ENCODE data around the gene SLC4A1AP. TPM values are rescaled to one million over a fixed set of nuclear protein-coding genes. Genes with fewer than 3 reads are reported as not detected.
"Not testable (repeated sequence)": the region's sequence is repeated elsewhere in the genome, so short reads cannot be mapped to it uniquely, and the experiment has no call there.

Gene SLC4A1AP
- total RNA-seq, 1 donor from 2014 or later: 23.8 TPM

DNA sequence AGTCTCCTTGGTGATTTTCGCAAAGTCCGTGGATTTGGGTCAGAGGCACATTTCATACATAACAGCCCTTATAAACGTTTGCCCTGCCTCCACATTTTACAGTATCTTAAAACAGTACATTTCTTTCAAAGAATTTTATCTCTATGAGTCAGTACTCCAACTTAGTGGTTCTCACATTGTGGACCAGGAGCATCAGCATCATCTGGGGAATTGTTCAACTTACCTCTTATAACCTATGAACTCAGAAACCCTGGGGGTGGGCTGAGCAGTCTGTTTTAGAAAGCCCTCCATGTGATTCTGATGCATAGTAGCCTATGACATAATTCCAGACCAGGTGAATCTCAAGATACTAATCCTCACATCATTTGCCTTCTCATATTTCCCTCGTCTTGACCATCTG lies 12.6 kb upstream of the SLC4A1AP start:
- intact Hi-C loops (cut with micrococcal nuclease): no loop called here

DNA sequence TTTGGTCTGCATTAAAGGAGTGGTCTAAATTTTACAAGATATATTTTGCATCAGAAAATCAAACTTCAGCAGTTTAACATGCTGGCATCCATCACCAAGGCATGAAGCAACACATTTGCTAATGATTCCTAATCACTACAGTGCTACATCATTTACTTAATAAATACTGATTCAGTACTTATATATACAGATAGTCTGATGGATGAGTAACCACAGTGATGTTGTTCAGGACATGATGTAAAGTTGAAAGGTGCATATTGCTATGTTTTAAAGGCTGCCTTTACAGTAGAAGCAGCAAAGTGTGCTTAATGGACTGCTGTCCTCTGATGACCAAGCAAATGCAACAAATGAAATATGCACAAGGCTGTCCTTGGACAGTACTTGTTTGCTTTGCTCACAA lies 11.3 kb upstream of the SLC4A1AP start:
- intact Hi-C loops (cut with micrococcal nuclease): no loop called here

DNA sequence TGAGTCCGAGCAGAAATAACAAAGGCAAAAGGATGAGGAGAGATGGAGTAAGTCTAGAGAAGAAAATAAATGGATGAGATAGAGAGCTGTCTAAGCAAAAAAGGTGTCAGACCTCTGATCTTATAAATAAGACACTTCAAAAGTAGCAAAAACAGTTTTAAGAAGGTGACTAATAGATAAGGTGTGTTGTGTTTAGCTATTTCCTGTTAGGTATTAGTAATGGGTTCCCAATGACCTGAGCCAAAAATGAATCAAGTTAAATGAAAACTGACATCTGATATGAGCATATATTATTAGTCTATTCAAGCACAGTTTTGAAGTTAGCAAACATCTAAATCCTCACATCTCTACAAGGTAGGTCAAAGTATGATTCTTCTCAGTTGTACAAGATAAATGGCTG lies 10.9 kb upstream of the SLC4A1AP start:
- intact Hi-C loops (cut with micrococcal nuclease): no loop called here

DNA sequence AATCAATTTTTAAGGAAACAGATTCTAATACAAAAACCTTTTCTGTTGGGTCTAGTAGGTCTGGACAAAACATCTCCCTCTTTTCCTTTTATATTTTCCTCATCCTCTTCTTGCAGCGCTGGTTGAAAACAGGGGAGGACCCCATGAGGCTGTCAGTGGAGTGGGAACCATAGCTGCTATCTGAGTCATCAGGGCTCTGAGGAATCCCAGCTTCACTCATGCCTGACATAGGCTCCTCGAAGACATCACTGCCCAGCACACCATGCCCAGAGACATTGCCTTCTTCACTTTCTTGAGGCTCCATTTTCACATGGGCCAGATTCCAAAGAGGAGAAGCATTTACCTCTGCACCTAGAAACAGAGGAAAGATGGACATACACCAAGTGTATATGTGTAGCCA lies 10.3 kb upstream of the SLC4A1AP start:
- intact Hi-C loops (cut with micrococcal nuclease): no loop called here

DNA sequence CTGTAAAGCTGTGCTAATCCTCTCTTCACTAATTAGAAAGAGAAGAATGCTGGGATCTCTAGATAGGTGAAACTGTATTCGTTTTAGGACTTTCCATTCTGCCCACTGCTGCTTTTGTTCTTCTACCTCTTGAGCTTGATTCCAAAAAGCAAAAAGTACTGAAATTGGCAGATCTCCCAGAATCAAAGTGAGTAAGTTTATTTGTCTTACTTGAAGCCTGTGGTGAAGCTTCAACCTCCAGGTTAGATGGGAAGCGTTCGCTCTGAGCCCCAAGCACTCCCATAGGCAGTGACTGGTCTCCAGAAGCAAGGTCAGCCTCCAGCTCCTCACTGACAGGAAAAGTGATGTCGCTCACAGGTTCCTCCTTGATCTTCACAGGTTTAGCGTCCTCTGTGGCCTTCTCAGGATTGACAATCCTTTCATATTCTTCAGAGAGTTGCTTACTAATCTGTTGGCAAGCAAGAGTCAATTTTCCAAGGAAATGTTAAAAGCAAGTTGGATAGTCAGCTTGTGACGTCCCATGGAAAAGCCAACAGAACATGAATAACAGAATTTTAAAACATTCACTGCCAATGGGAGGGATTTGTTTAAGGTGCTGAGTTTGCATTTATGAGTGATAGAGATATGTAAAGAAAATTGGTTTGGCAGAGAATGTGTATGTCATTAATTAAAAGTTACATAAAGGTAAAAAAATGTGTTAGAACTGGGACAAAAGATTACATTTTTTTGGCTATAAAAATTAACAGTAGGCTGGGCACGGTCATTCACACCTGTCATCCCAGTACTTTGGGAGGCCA lies 8.3 kb upstream of the SLC4A1AP start:
- intact Hi-C loops (cut with micrococcal nuclease): no loop called here

DNA sequence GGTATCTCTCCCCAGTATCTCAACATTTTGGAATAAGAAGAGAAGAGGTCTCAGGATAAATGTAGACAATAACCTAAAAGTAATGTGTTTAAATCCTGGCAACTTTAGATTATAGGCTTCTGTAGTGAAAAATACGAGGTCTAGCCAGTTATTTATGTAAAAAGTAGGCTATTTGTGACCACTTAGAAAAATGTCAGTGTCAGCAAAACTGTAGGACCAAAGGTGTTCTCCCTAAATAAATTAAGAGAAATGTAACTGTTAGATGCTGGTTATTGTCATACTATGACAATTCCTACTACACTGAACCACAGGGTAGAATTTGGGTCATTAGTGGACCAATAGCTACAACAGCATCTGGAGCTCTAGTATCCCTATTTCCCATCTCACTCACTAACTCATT lies 2.3 kb upstream of the SLC4A1AP start:
- intact Hi-C loops (cut with micrococcal nuclease): loop anchor here (5.0 to 10.0 kb wide), 2 partner anchors 257 to 449 kb away; partner anchors contain the start of genes ATRAID, PPM1G and SLC5A6

- intact Hi-C loops (cut with micrococcal nuclease): loop anchor here (5.0 to 10.0 kb wide), 2 partner anchors 259 to 452 kb away; partner anchors contain the start of genes ATRAID, PPM1G and SLC5A6
Measured at GRCh38 chr2:27664154-27664574, 475 bp downstream of the SLC4A1AP start.

DNA sequence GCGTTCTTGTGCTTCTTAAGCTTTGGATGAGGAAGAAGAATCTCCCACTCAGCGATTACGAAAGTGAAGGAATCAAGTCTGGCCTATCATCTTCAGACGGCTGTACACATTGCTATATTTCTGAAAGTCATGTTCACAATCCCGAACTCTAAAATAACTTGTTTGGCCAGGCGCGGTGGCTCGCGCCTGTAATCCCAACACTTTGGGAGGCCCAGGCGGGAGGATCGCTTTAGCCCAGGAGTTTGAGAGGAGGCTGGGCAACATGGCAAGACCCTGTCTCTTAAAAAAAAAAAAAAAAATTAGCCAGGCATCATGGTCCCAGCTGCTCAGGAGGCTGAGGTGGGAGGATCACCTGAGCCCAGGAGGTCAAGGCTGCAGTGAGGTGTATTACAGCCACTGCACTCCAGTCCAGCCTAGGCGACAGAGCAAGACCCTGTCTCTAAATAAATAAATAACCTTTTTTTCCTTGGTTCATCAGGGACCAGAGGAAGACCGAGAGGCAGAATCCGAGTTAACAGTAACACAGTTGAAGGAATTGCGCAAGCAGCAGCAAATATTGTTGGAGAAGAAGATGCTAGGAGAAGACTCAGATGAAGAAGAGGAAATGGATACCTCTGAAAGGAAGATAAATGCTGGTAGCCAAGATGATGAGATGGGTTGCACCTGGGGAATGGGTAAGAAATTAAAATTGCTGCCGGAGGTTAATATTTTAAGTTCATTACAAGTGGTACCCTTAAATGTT lies 1.1 kb downstream of the SLC4A1AP start:
- intact Hi-C loops (cut with micrococcal nuclease): loop anchor here (5.0 to 10.0 kb wide), 2 partner anchors 260 to 452 kb away; partner anchors contain the start of genes ATRAID, PPM1G and SLC5A6

DNA sequence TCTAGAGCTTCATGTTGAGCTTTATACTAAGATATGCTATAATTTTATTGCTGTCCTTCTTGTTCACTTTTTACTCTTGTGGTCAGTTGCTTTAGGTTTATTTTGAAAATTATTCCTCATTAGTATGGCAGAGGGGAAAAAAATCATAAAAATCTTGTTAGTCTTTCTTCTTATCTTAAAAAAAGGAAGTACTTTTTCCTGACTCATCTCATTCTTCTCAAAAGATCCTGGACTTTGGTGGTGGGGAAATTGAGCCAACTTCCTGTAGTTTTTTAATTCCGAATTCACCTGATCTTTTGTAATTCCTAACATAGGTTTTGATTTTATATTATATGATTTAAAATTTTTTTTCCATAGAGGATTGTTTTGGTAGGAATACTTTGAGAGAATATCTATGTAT lies 3.8 kb downstream of the SLC4A1AP start:
- intact Hi-C loops (cut with micrococcal nuclease): loop anchor here (10.0 kb wide), 1 partner anchor 263 kb away; the partner anchor contains the start of gene PPM1G

DNA sequence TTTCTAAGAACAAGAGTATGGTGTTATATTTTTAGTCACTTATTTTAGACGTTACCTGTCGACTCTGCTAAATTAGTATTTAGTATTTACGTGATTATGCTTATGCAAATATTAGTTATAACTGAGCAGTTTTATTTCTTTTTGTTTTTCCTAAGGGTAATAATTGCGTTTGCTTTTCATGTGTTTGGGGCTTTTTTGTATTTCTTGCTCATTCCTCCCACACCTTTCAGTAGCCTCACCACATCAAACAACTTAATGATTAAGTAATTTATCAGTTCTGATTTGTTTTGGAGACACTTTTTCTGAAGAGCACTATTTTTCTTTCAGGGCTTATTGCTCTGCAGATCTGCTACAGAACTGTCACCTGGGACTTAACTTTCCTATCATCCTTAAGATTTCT lies 7.5 kb downstream of the SLC4A1AP start:
- intact Hi-C loops (cut with micrococcal nuclease): no loop called here

DNA sequence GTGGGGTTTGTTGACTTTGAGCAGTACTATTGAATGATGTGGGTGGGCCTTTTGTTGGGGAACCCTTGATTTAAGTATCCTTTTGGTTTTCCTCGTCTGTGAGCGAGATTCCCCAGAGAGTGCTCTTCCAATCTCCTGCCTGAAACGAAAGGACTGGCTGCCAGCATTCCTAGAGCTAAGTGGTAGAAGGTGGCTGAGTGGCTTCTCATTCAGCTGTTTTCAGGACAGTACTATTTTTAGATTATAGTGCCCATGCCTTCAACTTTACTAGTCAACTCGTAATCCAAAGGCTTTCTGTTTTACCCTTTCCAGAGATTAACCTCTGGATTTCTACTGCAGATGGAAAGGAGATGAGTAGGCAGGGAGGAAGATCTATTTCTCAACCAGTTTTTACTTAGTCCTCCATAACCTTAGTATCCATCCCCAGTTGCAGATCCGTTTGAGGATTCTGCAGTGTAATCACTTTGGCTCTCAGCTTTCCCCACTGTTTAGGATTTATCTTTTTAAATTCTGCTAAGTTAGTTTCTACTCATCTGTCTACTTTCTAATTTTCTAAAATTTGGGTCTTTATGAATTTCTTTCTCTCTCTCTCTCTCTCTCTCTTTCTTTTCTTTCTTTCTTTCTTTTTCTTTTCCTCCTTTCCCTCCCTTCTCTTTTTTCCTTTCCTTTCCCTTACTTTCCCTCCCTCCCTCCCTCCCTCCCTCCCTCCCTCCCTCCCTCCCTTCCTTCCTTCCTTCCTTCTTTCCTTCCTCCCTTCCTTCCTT lies 9.2 kb downstream of the SLC4A1AP start:
- intact Hi-C loops (cut with micrococcal nuclease): no loop called here

- intact Hi-C loops (cut with micrococcal nuclease): no loop called here
Measured at GRCh38 chr2:27680571-27680970, 16.9 kb downstream of the SLC4A1AP start.

- intact Hi-C loops (cut with micrococcal nuclease): no loop called here
Measured at GRCh38 chr2:27681841-27682240, 18.2 kb downstream of the SLC4A1AP start.

DNA sequence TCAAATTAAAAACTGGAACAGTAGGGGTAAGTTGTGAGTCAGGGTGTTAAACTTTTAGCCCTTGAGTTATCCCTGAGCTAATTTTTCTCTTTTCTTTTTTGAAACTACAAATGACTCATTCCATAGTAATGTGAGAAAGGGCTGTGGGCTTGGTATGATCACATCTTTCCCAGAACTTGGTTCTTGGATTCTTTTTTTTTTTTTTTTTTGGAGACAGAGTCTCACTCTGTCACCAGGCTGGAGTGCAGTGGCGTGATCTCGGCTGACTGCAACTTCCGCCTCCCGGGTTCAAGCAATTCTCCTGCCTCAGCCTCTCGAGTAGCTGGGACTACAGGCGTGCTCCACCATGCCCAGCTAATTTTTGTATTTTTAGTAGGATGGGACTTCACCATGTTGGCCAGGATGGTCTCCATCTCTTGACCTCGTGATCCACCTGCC lies 18.7 kb downstream of the SLC4A1AP start:
- intact Hi-C loops (cut with micrococcal nuclease): not testable (repeated sequence)

DNA sequence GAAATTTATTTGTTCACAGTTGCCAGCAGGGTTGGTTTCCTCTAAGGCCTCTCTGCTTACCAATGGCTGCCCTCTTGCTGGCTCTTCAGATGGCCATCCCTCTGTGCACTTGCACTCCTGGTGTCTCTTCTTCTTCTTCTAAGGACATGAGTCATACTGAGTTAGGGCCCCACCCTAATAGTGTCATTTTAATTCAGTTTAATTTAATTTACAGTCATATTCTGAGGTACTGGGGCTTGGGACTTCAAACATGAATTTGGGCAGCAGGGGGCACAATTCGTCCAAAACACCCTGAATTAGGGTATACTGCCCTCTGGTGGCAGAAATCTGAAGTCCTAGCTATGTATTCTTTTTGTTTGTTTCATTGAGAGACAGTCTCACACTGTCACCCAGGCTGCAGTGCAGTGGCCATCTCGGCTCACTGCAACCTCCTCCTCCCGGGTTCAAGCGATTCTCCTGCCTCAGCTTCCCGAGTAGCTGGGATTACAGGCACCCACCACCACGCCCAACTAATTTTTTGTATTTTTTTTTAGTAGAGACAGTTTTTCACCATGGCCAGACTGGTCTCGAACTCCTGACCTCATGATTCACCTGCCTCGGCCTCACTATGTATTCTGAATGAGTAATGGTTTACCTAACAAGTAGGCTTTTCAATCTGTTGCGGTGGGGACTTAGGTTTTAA lies 19.8 kb downstream of the SLC4A1AP start:
- intact Hi-C loops (cut with micrococcal nuclease): loop anchor here (1.0 kb wide), 2 partner anchors 194 to 274 kb away; partner anchors contain the start of genes IFT172 and PPM1G

- intact Hi-C loops (cut with micrococcal nuclease): not testable (repeated sequence)
Measured at GRCh38 chr2:27685006-27685405, 21.3 kb downstream of the SLC4A1AP start.

DNA sequence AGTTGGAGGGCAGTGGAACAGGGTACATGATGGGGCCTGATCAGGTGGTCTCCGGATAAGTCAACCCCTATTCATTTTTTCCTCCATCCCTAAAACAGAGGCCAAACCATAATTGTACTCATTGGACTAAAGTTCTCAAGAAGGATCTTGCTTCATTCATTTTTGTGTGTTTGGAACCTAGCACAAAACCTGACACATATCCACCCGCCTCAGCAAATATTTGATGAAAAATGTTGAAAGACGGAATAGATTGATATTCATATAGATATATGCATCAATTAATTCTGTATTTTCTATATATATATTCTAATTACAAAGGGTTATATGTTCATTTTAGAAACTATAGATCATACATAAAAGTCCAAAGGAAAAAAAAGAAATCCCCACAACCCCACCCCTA lies 21.9 kb downstream of the SLC4A1AP start:
- intact Hi-C loops (cut with micrococcal nuclease): no loop called here

- intact Hi-C loops (cut with micrococcal nuclease): no loop called here
Measured at GRCh38 chr2:27687232-27687631, 23.5 kb downstream of the SLC4A1AP start.

DNA sequence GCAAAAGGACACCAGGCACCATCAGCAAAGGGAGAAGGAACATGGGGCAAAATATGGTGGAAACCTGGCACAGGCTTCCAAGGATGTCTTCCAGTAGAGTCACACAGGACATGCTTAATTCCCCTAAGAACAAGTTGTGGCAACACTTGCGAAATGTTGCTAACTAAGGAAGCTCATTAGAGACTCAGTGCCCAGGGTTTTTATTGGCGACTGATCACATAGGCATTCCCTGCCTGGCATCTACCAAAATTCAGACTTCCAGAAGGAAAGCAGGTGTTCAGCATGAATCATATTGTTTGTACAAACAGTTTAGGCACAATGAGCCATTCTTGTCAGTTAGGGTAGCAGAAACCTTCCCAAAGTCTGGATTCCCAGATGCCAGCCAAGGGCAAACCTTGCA lies 25.7 kb downstream of the SLC4A1AP start:
- intact Hi-C loops (cut with micrococcal nuclease): no loop called here

DNA sequence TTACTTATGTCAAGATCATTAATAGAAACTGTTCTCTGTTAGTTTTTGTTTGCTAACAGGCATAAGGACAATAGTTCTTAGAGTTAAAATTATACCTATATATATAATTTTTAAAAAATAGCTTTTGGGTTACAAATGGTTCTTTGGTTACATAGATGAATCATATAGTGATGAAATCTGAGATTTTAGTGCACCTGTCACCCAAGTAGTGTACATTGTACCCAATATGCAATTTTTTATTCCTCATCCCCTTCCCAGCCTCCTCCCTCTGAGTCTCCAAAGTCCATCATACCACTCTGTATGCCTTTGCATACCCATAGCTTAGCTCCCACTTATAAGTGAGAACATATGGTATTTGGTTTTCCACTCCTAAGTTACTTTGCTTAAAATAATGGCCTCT lies 26.4 kb downstream of the SLC4A1AP start:
- intact Hi-C loops (cut with micrococcal nuclease): no loop called here

- intact Hi-C loops (cut with micrococcal nuclease): no loop called here
Measured at GRCh38 chr2:27697660-27698059, 34.0 kb downstream of the SLC4A1AP start.

Measured in T-helper 2 cell treated with Interferon-gamma antibody and Interleukin-4, amounts not matched to agents 100 ng/mL and 5 ng/mL, for 36 hours (primary cell).